ENCODE results near the gene NAV2.

GRCh38 chr11:19980957-19981669 is 268.5 kb downstream of the NAV2 start:
- TF ChIP-seq CTCF (conservative IDR thresholded peaks at IDR 0.05; ENCODE audit: low read depth in 2 of 2) (no peak), EZH2 (IDR thresholded peaks at IDR 0.05; ENCODE audit: low read depth, unreplicated experiment) (no peak), CREB1 (CRISPR knock-in tag; IDR thresholded peaks at IDR 0.05; ENCODE audit: low read depth) (no peak), EZH2phosphoT487 (IDR thresholded peaks at IDR 0.05; ENCODE audit: unreplicated experiment) (no peak), JUNB (IDR thresholded peaks at IDR 0.05; ENCODE audit: unreplicated experiment) (no peak), POLR2AphosphoS5 (IDR thresholded peaks at IDR 0.05; ENCODE audit: low read depth) (no peak)

Data from GM23338 (cell line).